ENCODE measurements around the gene TCHP. TPM values are rescaled to one million over a fixed set of nuclear protein-coding genes. Genes with fewer than 3 reads are reported as not detected.
A peak's percentile ranks its signal among the peaks of the same experiment; 100 is the strongest.

The TCHP gene
- total and polyA plus RNA-seq, 2 experiments from 2014 or later, result 3.1 to 6.2 TPM

DNA sequence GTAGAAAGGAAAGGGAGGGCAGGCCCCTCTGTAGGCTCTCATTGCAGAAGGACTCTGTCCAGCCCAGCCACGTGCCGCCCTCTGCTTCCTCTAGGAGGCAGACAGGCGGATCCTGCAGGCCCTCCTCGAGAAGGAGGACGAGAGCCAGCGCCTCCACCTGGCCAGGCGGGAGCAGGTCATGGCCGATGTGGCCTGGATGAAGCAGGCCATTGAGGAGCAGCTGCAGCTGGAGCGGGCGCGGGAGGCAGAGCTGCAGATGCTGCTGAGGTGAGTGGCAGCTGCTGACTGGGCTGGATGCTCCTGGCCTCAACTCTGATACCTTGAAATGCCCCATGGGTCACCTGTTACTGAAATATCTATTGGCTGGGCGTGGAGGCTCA is 10.9 kb downstream of the TCHP start:
- Histone ChIP-seq H3K79me2 (replicated peaks; ENCODE audit: insufficient read depth) (no peaks in the 10 kb centered on the region), H3K9me2 (ENCODE audit: insufficient read depth) (no peaks in the 10 kb centered on the region), H2AFZ (no peak overlapping the region), H4K20me1 (replicated peaks; ENCODE audit: insufficient read depth) (peaks cover 8% of the 10 kb centered on the region), H3F3A (replicated peaks; ENCODE audit: low read depth) (0 out of 2 replicates have a peak, but pooled peaks cover 5% of the 10 kb centered on the region), H3K36me3 (ENCODE audit: insufficient read depth) (no peaks in the 10 kb centered on the region), H3K27ac (ENCODE audit: low read depth) (no peak overlapping the region), H3K4me1 (ENCODE audit: insufficient read depth) (no peaks in the 10 kb centered on the region), H3K4me3 (no peak overlapping the region), H3K27me3 (ENCODE audit: insufficient read depth) (peaks cover 35% of the 10 kb centered on the region), H3K4me2 (no peak overlapping the region)
- peaks cover 18% of the 10 kb centered on the region for H3K27me3 Mint-ChIP-seq (ENCODE audit: insufficient read depth, low read depth, poor library complexity)
- peaks cover 17% of the 10 kb centered on the region for H3K4me1 Mint-ChIP-seq
- ATAC-seq (peak; percentile 99), DNase-seq (ENCODE audit: low spot score) (peak; percentile 93)
- H3K4me3 Mint-ChIP-seq, result no peak overlapping the region
- H3K27ac Mint-ChIP-seq, result no peak overlapping the region
- H3K9me3 Mint-ChIP-seq, result no peaks in the 10 kb centered on the region
- TF ChIP-seq EZH2phosphoT487 (IDR thresholded peaks at IDR 0.05; ENCODE audit: unreplicated experiment), result no peak
- TF ChIP-seq, protein P1, sequence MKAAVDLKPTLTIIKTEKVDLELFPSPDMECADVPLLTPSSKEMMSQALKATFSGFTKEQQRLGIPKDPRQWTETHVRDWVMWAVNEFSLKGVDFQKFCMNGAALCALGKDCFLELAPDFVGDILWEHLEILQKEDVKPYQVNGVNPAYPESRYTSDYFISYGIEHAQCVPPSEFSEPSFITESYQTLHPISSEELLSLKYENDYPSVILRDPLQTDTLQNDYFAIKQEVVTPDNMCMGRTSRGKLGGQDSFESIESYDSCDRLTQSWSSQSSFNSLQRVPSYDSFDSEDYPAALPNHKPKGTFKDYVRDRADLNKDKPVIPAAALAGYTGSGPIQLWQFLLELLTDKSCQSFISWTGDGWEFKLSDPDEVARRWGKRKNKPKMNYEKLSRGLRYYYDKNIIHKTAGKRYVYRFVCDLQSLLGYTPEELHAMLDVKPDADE (IDR thresholded peaks at IDR 0.05), result no peak
- TF ChIP-seq, protein P2, sequence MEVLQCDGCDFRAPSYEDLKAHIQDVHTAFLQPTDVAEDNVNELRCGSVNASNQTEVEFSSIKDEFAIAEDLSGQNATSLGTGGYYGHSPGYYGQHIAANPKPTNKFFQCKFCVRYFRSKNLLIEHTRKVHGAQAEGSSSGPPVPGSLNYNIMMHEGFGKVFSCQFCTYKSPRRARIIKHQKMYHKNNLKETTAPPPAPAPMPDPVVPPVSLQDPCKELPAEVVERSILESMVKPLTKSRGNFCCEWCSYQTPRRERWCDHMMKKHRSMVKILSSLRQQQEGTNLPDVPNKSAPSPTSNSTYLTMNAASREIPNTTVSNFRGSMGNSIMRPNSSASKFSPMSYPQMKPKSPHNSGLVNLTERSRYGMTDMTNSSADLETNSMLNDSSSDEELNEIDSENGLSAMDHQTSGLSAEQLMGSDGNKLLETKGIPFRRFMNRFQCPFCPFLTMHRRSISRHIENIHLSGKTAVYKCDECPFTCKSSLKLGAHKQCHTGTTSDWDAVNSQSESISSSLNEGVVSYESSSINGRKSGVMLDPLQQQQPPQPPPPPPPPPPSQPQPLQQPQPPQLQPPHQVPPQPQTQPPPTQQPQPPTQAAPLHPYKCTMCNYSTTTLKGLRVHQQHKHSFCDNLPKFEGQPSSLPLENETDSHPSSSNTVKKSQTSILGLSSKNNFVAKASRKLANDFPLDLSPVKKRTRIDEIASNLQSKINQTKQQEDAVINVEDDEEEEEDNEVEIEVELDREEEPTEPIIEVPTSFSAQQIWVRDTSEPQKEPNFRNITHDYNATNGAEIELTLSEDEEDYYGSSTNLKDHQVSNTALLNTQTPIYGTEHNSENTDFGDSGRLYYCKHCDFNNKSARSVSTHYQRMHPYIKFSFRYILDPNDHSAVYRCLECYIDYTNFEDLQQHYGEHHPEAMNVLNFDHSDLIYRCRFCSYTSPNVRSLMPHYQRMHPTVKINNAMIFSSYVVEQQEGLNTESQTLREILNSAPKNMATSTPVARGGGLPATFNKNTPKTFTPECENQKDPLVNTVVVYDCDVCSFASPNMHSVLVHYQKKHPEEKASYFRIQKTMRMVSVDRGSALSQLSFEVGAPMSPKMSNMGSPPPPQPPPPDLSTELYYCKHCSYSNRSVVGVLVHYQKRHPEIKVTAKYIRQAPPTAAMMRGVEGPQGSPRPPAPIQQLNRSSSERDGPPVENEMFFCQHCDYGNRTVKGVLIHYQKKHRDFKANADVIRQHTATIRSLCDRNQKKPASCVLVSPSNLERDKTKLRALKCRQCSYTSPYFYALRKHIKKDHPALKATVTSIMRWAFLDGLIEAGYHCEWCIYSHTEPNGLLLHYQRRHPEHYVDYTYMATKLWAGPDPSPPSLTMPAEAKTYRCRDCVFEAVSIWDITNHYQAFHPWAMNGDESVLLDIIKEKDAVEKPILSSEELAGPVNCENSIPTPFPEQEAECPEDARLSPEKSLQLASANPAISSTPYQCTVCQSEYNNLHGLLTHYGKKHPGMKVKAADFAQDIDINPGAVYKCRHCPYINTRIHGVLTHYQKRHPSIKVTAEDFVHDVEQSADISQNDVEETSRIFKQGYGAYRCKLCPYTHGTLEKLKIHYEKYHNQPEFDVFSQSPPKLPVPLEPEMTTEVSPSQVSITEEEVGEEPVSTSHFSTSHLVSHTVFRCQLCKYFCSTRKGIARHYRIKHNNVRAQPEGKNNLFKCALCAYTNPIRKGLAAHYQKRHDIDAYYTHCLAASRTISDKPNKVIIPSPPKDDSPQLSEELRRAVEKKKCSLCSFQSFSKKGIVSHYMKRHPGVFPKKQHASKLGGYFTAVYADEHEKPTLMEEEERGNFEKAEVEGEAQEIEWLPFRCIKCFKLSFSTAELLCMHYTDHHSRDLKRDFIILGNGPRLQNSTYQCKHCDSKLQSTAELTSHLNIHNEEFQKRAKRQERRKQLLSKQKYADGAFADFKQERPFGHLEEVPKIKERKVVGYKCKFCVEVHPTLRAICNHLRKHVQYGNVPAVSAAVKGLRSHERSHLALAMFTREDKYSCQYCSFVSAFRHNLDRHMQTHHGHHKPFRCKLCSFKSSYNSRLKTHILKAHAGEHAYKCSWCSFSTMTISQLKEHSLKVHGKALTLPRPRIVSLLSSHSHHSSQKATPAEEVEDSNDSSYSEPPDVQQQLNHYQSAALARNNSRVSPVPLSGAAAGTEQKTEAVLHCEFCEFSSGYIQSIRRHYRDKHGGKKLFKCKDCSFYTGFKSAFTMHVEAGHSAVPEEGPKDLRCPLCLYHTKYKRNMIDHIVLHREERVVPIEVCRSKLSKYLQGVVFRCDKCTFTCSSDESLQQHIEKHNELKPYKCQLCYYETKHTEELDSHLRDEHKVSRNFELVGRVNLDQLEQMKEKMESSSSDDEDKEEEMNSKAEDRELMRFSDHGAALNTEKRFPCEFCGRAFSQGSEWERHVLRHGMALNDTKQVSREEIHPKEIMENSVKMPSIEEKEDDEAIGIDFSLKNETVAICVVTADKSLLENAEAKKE (CRISPR knock-in tag; IDR thresholded peaks at IDR 0.05), result no peak
- TF ChIP-seq JUNB (IDR thresholded peaks at IDR 0.05; ENCODE audit: unreplicated experiment), result no peak
- no peak for TF ChIP-seq STAT1 (IDR thresholded peaks at IDR 0.05; ENCODE audit: unreplicated experiment)
- TF ChIP-seq, protein P3, sequence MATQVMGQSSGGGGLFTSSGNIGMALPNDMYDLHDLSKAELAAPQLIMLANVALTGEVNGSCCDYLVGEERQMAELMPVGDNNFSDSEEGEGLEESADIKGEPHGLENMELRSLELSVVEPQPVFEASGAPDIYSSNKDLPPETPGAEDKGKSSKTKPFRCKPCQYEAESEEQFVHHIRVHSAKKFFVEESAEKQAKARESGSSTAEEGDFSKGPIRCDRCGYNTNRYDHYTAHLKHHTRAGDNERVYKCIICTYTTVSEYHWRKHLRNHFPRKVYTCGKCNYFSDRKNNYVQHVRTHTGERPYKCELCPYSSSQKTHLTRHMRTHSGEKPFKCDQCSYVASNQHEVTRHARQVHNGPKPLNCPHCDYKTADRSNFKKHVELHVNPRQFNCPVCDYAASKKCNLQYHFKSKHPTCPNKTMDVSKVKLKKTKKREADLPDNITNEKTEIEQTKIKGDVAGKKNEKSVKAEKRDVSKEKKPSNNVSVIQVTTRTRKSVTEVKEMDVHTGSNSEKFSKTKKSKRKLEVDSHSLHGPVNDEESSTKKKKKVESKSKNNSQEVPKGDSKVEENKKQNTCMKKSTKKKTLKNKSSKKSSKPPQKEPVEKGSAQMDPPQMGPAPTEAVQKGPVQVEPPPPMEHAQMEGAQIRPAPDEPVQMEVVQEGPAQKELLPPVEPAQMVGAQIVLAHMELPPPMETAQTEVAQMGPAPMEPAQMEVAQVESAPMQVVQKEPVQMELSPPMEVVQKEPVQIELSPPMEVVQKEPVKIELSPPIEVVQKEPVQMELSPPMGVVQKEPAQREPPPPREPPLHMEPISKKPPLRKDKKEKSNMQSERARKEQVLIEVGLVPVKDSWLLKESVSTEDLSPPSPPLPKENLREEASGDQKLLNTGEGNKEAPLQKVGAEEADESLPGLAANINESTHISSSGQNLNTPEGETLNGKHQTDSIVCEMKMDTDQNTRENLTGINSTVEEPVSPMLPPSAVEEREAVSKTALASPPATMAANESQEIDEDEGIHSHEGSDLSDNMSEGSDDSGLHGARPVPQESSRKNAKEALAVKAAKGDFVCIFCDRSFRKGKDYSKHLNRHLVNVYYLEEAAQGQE (IDR thresholded peaks at IDR 0.05; ENCODE audit: unreplicated experiment), result peak; percentile 49
- no peak for TF ChIP-seq NANOG (IDR thresholded peaks at IDR 0.05; ENCODE audit: borderline replicate concordance)
- peak; percentile 47; the same call in 1 of the 2 replicates for TF ChIP-seq CREB1 (CRISPR knock-in tag; IDR thresholded peaks at IDR 0.05; ENCODE audit: low read depth)
- no peak for TF ChIP-seq EZH2 (IDR thresholded peaks at IDR 0.05; ENCODE audit: low read depth, unreplicated experiment)
- TF ChIP-seq ZNF331 (CRISPR knock-in tag; IDR thresholded peaks at IDR 0.05; ENCODE audit: low read depth), result no peak
- no peak for TF ChIP-seq POLR2AphosphoS5 (IDR thresholded peaks at IDR 0.05; ENCODE audit: low read depth)
- peak; percentile 75 to 99 for TF ChIP-seq CTCF (conservative IDR thresholded peaks at IDR 0.05; ENCODE audit: low read depth in 2 of 2)
- TF ChIP-seq ZNF114 (CRISPR knock-in tag; IDR thresholded peaks at IDR 0.05), result no peak
- peaks cover 44% of the 10 kb centered on the region for H3K36me3 Mint-ChIP-seq (ENCODE audit: low read depth)
